Activated CD8-positive, alpha-beta memory T cell treated with anti-CD3 and anti-CD28 coated beads, Interleukin-2, amount 10 ng/mL, durations not matched to agents 7 days and 5 days (primary cell): Measurements from ENCODE around the gene MICALL2. TPM values are rescaled to one million over a fixed set of nuclear protein-coding genes. Genes with fewer than 3 reads are reported as not detected.

Source experiments
- ATAC-seq: fragments of 150-1000 bp; cut with Tn5 transposase; one replicate; pipeline ENCODE4 v1.10.0; 2021; ENCODE audit warnings: moderate library complexity
- CTCF ChIA-PET: fragments of 350-600 bp; sonication (Branson Sonifier 250); formaldehyde crosslinking; loops from one replicate; lab custom pipeline; 2021; ENCODE audit warnings: antibody characterized with exemption; lab: Charles Lee
- DNase-seq: peaks from one replicate; pipeline ENCODE4 v3.0.0-alpha.2; 2020
- H3K27ac Mint-ChIP-seq: one replicate; pipeline ENCODE4 v1.8.0; 2021; ENCODE audit warnings: mild to moderate bottlenecking, mixed read lengths
- H3K27me3 Mint-ChIP-seq: one replicate; pipeline ENCODE4 v1.8.0; 2021; ENCODE audit warnings: mixed read lengths
- H3K36me3 Mint-ChIP-seq: one replicate; pipeline ENCODE4 v1.8.0; 2021; ENCODE audit warnings: mild to moderate bottlenecking, mixed read lengths
- H3K4me1 Mint-ChIP-seq: one replicate; pipeline ENCODE4 v1.8.0; 2021; ENCODE audit warnings: mixed read lengths
- H3K4me3 Mint-ChIP-seq: one replicate; pipeline ENCODE4 v1.8.0; 2021; ENCODE audit warnings: mild to moderate bottlenecking, moderate library complexity, mixed read lengths
- H3K9me3 Mint-ChIP-seq: one replicate; pipeline ENCODE4 v1.8.0; 2022; ENCODE audit warnings: low read depth, mixed read lengths
- total RNA-seq, 2 experiments: library from RNA; stranded (reverse); gene quantifications; one replicate each; pipeline ENCODE4 v1.2.3, GENCODE V29; 2021

Gene MICALL2
- total RNA-seq, 2 experiments from 2014 or later: 2.1 to 2.2 TPM

GRCh38 chr7:1388021-1388702 lies 71.1 kb downstream of the MICALL2 start:
- DNase-seq (no peak), ATAC-seq (no peak)
- H3K36me3 Mint-ChIP-seq: no peaks in the 10 kb centered on the region
- H3K27ac Mint-ChIP-seq: no peak overlapping the region
- H3K9me3 Mint-ChIP-seq: no peaks in the 10 kb centered on the region
- CTCF ChIA-PET: no interaction called here
- no peaks in the 10 kb centered on the region for H3K27me3 Mint-ChIP-seq
- H3K4me3 Mint-ChIP-seq: no peak overlapping the region
- no peaks in the 10 kb centered on the region for H3K4me1 Mint-ChIP-seq

GRCh38 chr7:1387261-1387660 lies 72.0 kb downstream of the MICALL2 start:
- Mint-ChIP-seq H3K27me3 (no peaks in the 10 kb centered on the region), H3K4me1 (no peaks in the 10 kb centered on the region), H3K4me3 (no peak overlapping the region), H3K9me3 (no peaks in the 10 kb centered on the region), H3K27ac (no peak overlapping the region), H3K36me3 (no peaks in the 10 kb centered on the region)
- no peak for DNase-seq
- CTCF ChIA-PET: no interaction called here
- ATAC-seq: no peak

GRCh38 chr7:1386623-1387220 lies 72.5 kb downstream of the MICALL2 start:
- no peak for DNase-seq
- Mint-ChIP-seq H3K36me3 (no peaks in the 10 kb centered on the region), H3K4me1 (no peaks in the 10 kb centered on the region), H3K4me3 (no peak overlapping the region), H3K9me3 (no peaks in the 10 kb centered on the region), H3K27me3 (no peaks in the 10 kb centered on the region), H3K27ac (no peak overlapping the region)
- CTCF ChIA-PET: no interaction called here
- no peak for ATAC-seq

GRCh38 chr7:1385809-1386622 lies 73.3 kb downstream of the MICALL2 start:
- no peaks in the 10 kb centered on the region for H3K4me1 Mint-ChIP-seq
- DNase-seq: no peak
- CTCF ChIA-PET: interaction anchor here (0.5 kb wide), 1 partner anchor 178 kb away, joined by 3 read pairs; no protein-coding TSS in a partner anchor
- no peaks in the 10 kb centered on the region for H3K36me3 Mint-ChIP-seq
- H3K27me3 Mint-ChIP-seq: no peaks in the 10 kb centered on the region
- H3K4me3 Mint-ChIP-seq: no peak overlapping the region
- H3K9me3 Mint-ChIP-seq: no peaks in the 10 kb centered on the region
- ATAC-seq: no peak
- H3K27ac Mint-ChIP-seq: no peak overlapping the region

GRCh38 chr7:1385086-1385808 lies 74.0 kb downstream of the MICALL2 start:
- Mint-ChIP-seq H3K4me3 (no peak overlapping the region), H3K27ac (no peak overlapping the region), H3K4me1 (no peaks in the 10 kb centered on the region), H3K27me3 (no peaks in the 10 kb centered on the region), H3K9me3 (no peaks in the 10 kb centered on the region), H3K36me3 (no peaks in the 10 kb centered on the region)
- CTCF ChIA-PET: interaction anchor here (0.5 kb wide), 1 partner anchor 177 kb away, joined by 3 read pairs; no protein-coding TSS in a partner anchor
- ATAC-seq (no peak), DNase-seq (no peak)

Other genes with a start within 250 kb of the MICALL2 start
- not detected for gene UNCX, start 226.6 kb downstream of the MICALL2 start, total RNA-seq
- gene INTS1, start 44.9 kb upstream of the MICALL2 start, total RNA-seq: 100 to 1,000 TPM in 1 of 2 experiments, 10 to 100 TPM in 1; 97.5 to 102 TPM
- gene MAFK, start 71.2 kb upstream of the MICALL2 start, total RNA-seq: 10 to 100 TPM; 22.4 to 22.9 TPM
- not detected for gene TMEM184A, start 96.7 kb upstream of the MICALL2 start, total RNA-seq
- 10 to 100 TPM; 37.2 to 37.9 TPM for gene PSMG3, start 110.6 kb upstream of the MICALL2 start, total RNA-seq
- not detected for gene ELFN1, start 210.8 kb upstream of the MICALL2 start, total RNA-seq